Mesenchymal stem cell (in vitro differentiated cells and primary cell): ENCODE data around the gene BRK1.

ENCODE experiments used
- DNase-seq: peaks from one replicate; pipeline ENCODE4 v3.0.0-alpha.2; 2013
- H2AFZ ChIP-seq: one replicate; pipeline ENCODE4 v1.6.1; 2013; ENCODE audit warnings: low read depth, mild to moderate bottlenecking, control low read depth, inconsistent platforms, low read length, moderate library complexity
- H2AK5ac ChIP-seq: 2 replicates; pipeline ENCODE4 v1.6.1; 2013; ENCODE audit warnings: low read length, moderate library complexity, mild to moderate bottlenecking, inconsistent platforms; ENCODE audit not compliant: severe bottlenecking
- H2BK120ac ChIP-seq: one replicate; pipeline ENCODE4 v1.6.1; 2013; ENCODE audit warnings: low read depth, mild to moderate bottlenecking, inconsistent platforms, low read length, moderate library complexity
- H2BK12ac ChIP-seq, 2 experiments: one replicate each; pipeline ENCODE4 v1.6.1; 2013; ENCODE audit warnings: inconsistent platforms in 2 of 2, low read length in 2 of 2, mild to moderate bottlenecking in 2 of 2, moderate library complexity in 2 of 2, control low read depth in 1 of 2
- H2BK15ac ChIP-seq: one replicate; pipeline ENCODE4 v1.6.1; 2013; ENCODE audit warnings: mild to moderate bottlenecking, low read depth, inconsistent platforms; ENCODE audit not compliant: poor library complexity, severe bottlenecking
- H2BK5ac ChIP-seq: 2 replicates; pipeline ENCODE4 v1.6.1; 2013; ENCODE audit warnings: low read depth, mild to moderate bottlenecking, low read length, control low read depth, inconsistent platforms; ENCODE audit not compliant: poor library complexity, severe bottlenecking
- H3K14ac ChIP-seq, 2 experiments: one replicate each; pipeline ENCODE4 v1.6.1; 2013; ENCODE audit warnings: inconsistent platforms in 2 of 2, low read length in 2 of 2, control low read depth in 1 of 2, mild to moderate bottlenecking in 1 of 2, moderate library complexity in 1 of 2
- H3K18ac ChIP-seq, 2 experiments: one replicate each; pipeline ENCODE4 v1.6.1; 2013; ENCODE audit warnings: inconsistent platforms in 2 of 2, low read length in 2 of 2, control low read depth in 1 of 2, low read depth in 1 of 2, mild to moderate bottlenecking in 1 of 2
- H3K23ac ChIP-seq, 2 experiments: one replicate each; pipeline ENCODE4 v1.6.1; 2013; ENCODE audit warnings: inconsistent platforms in 2 of 2, low read length in 2 of 2, mild to moderate bottlenecking in 2 of 2, moderate library complexity in 2 of 2, control low read depth in 1 of 2
- H3K27ac ChIP-seq: 2 replicates; pipeline ENCODE4 v1.5.1; 2013; ENCODE audit warnings: mild to moderate bottlenecking, moderate library complexity, low read length, control low read depth, inconsistent platforms; ENCODE audit not compliant: poor library complexity, severe bottlenecking
- H3K27me3 ChIP-seq, 2 experiments: 2 replicates each; pipeline versions ENCODE4 v1.6.1 to v1.7.0; 2013; ENCODE audit warnings: low read length in 2 of 2, mild to moderate bottlenecking in 2 of 2, moderate library complexity in 2 of 2, control low read depth in 1 of 2, inconsistent platforms in 1 of 2; ENCODE audit not compliant: control insufficient read depth in 1 of 2, insufficient read depth in 1 of 2
- H3K36me3 ChIP-seq, 2 experiments: 2 replicates each; pipeline versions ENCODE4 v1.6.1 to v1.7.0; 2013; ENCODE audit warnings: low read length in 2 of 2, control low read depth in 1 of 2, inconsistent platforms in 1 of 2, low read depth in 1 of 2, mild to moderate bottlenecking in 1 of 2; ENCODE audit not compliant: insufficient read depth in 2 of 2, control insufficient read depth in 1 of 2
- H3K4ac ChIP-seq, 2 experiments: one replicate each; pipeline ENCODE4 v1.6.1; 2013; ENCODE audit warnings: inconsistent platforms in 2 of 2, low read length in 2 of 2, mild to moderate bottlenecking in 2 of 2, moderate library complexity in 2 of 2, control low read depth in 1 of 2, low read depth in 1 of 2
- H3K4me1 ChIP-seq: 2 replicates; pipeline ENCODE4 v1.6.1; 2013; ENCODE audit warnings: low read depth, low read length, control low read depth; ENCODE audit not compliant: control insufficient read depth, insufficient read depth
- H3K4me2 ChIP-seq: 2 replicates; pipeline ENCODE4 v1.6.1; 2013; ENCODE audit warnings: low read length, mild to moderate bottlenecking, inconsistent platforms; ENCODE audit not compliant: poor library complexity, severe bottlenecking
- H3K4me3 ChIP-seq, 2 experiments: 2 replicates each; pipeline versions ENCODE4 v1.5.1 to v1.7.0; 2013; ENCODE audit warnings: low read length in 2 of 2, mild to moderate bottlenecking in 2 of 2, control low read depth in 1 of 2, low read depth in 1 of 2; ENCODE audit not compliant: insufficient read depth in 1 of 2
- H3K79me1 ChIP-seq: replicated peaks from 2 replicates; pipeline ENCODE4 v1.6.1; 2013; ENCODE audit warnings: mild to moderate bottlenecking, control low read depth, low read length, inconsistent platforms; ENCODE audit not compliant: poor library complexity, severe bottlenecking
- H3K9ac ChIP-seq: 2 replicates; pipeline ENCODE4 v1.7.0; 2013; ENCODE audit warnings: mild to moderate bottlenecking, low read length, moderate library complexity
- H3K9me3 ChIP-seq: 2 replicates; pipeline ENCODE4 v1.7.0; 2013; ENCODE audit warnings: mild to moderate bottlenecking, low read length; ENCODE audit not compliant: control insufficient read depth
- H4K8ac ChIP-seq: one replicate; pipeline ENCODE4 v1.6.1; 2013; ENCODE audit warnings: inconsistent platforms, mild to moderate bottlenecking, low read length, moderate library complexity
- H4K91ac ChIP-seq: one replicate; pipeline ENCODE4 v1.6.1; 2013; ENCODE audit warnings: mild to moderate bottlenecking, low read length, inconsistent platforms
- WGBS: methylation state at CpG from one replicate; pipeline ENCODE4 v1.1.7; 2013; ENCODE audit warnings: mixed read lengths; 5-methylcytosine and 5-hydroxymethylcytosine counted together

The BRK1 gene

DNA sequence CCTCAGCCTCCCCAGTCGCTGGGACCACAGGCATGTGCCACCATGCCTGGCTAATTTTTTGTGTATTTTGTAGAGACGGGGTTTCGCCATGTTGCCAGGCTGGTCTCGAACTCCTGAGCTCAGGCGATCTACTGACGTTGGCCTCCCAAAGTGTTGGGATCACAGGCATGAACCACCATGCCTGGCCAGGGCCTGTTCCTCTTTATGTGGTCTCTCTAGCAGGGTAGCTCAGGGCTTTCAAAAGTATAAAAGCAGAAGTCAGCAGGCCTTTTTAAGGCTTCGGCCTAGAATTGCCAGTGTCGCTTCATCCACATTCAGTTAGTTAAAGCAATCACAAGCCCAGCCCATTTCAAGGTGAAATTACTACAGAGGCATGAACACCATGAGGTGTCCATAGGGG lies 33.8 kb downstream of the BRK1 start:
- Histone ChIP-seq H3K14ac (no peak overlapping the region), H3K4me2 (no peak overlapping the region), H3K4ac (no peak overlapping the region)

DNA sequence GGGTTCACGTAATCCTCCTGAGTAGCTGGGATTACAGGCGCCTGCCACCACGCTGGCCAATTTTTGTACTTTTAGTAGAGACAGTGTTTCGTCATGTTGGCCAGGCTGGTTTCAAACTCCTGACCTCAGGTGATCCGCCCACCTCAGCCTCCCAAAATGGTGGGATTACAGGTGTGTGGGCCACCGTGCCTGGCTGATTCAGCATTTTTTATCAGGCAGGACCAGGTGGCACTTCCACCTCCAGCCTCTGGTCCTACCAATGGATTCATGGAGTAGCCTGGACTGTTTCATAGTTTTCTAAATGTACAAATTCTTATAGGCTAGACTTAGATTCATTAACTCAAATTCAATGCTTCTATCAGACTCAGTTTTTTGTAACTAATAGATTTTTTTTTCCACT lies 35.5 kb downstream of the BRK1 start:
- H2BK5ac ChIP-seq: no peak overlapping the region
- no peak overlapping the region for H3K4ac ChIP-seq
- DNase-seq: no peak
- H2BK15ac ChIP-seq: no peak overlapping the region
- no peaks in the 10 kb centered on the region for H3K27me3 ChIP-seq
- H3K9ac ChIP-seq: no peak overlapping the region
- H3K9me3 ChIP-seq: no peaks in the 10 kb centered on the region
- H3K14ac ChIP-seq: no peak overlapping the region
- H3K4me1 ChIP-seq: no peaks in the 10 kb centered on the region
- H2BK120ac ChIP-seq: no peak overlapping the region
- 82% methylated on average over 6 of the region's 6 CpGs for WGBS
- H2AFZ ChIP-seq: no peak overlapping the region
- no peak overlapping the region for H4K8ac ChIP-seq
- H4K91ac ChIP-seq: no peak overlapping the region
- no peak overlapping the region for H3K4me3 ChIP-seq
- no peak overlapping the region for H3K23ac ChIP-seq
- peaks cover 42 to 69% of the 10 kb centered on the region in 2 experiments for H3K36me3 ChIP-seq
- H2BK12ac ChIP-seq: no peak overlapping the region
- no peak overlapping the region for H3K18ac ChIP-seq
- peaks cover 11% of the 10 kb centered on the region for H3K79me1 ChIP-seq
- H3K4me2 ChIP-seq: no peak overlapping the region
- H3K27ac ChIP-seq: no peak overlapping the region
- no peak overlapping the region for H2AK5ac ChIP-seq

More for the DNA sequence above, 33.8 kb downstream of the BRK1 start:
- 98% methylated on average over 8 of the region's 8 CpGs for WGBS
- no peak overlapping the region for H2BK12ac ChIP-seq
- H3K4me3 ChIP-seq: no peak overlapping the region
- no peak overlapping the region for H4K91ac ChIP-seq
- no peak overlapping the region for H4K8ac ChIP-seq
- no peak overlapping the region for H3K9ac ChIP-seq
- no peak overlapping the region for H2BK5ac ChIP-seq
- H3K9me3 ChIP-seq: no peaks in the 10 kb centered on the region
- no peaks in the 10 kb centered on the region for H3K27me3 ChIP-seq
- H2AK5ac ChIP-seq: no peak overlapping the region
- no peak overlapping the region for H2BK120ac ChIP-seq
- H3K36me3 ChIP-seq: peaks cover 34 to 66% of the 10 kb centered on the region in 2 experiments
- no peak overlapping the region for H3K23ac ChIP-seq
- H3K18ac ChIP-seq: no peak overlapping the region
- H3K79me1 ChIP-seq: peaks cover 11% of the 10 kb centered on the region
- H2AFZ ChIP-seq: no peak overlapping the region
- DNase-seq: no peak
- H3K4me1 ChIP-seq: peaks cover 2% of the 10 kb centered on the region
- no peak overlapping the region for H3K27ac ChIP-seq
- no peak overlapping the region for H2BK15ac ChIP-seq

DNA sequence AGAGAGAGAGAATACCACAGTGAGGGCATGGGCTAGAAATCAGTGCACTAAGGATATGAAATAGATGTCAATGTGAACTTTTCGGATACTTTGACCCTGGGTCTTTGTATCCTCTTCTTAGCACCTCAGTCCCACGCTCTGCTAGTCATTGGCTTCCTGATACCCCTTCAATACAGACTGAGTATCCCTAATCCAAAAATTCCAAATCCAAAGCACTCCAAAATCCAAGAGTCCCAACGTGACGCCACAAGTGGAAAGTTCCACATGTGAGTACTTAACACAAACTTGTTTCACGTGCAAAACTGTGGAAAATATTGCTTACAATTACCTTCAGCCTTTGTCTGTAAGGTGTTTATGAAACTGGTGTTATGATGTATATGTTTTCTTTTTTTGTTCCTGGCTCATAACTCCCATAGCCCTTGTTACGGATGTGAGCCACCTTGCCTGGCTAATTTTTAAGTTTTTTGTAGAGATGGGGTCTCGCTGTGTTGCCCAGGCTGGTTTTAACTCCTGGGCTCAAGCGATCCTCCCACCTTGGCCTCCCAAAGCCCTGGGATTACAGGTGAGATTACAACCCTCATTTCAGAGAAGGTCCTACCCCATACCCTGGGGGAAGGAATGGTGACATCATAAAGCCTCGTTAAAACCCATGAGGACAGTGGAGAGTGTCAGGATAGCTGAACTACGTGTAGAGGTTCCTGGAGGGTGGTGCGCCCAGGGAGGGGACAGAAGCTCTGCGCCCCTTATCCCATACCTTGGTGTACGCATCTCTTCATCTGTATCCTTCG lies 39.1 kb downstream of the BRK1 start:
- Histone ChIP-seq H3K4me1 (no peaks in the 10 kb centered on the region), H4K91ac (no peak overlapping the region), H4K8ac (no peak overlapping the region), H3K18ac (no peak overlapping the region), H3K14ac (no peak overlapping the region), H2BK12ac (no peak overlapping the region), H2BK15ac (no peak overlapping the region), H3K4me3 (no peak overlapping the region), H3K27me3 (no peaks in the 10 kb centered on the region), H2BK120ac (no peak overlapping the region), H3K9me3 (no peaks in the 10 kb centered on the region), H3K4me2 (no peak overlapping the region), H2BK5ac (no peak overlapping the region), H2AK5ac (no peak overlapping the region), H3K23ac (no peak overlapping the region), H3K4ac (no peak overlapping the region), H3K9ac (no peak overlapping the region), H3K27ac (no peak overlapping the region), H2AFZ (no peak overlapping the region), H3K36me3 (peaks cover 31 to 48% of the 10 kb centered on the region in 2 experiments), H3K79me1 (peaks cover 5% of the 10 kb centered on the region)
- no peak for DNase-seq
- WGBS: 96% methylated on average over 10 of the region's 14 CpGs

DNA sequence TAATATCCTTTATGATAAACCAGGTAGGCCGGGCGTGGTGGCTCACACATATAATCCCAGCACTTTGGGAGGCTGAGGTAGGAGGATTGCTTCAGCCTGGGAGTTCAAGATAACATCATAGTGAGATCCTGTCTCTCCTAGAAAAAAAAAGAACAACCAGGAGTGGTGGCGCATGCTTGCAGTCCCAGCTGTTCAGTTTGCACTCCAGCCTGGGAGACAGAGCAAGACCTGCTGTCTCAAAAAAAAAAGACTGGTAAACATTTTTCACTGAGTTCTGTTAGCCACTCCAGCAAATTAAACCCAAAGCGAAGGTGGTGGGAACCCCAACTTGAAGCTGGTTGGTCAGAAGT lies 39.6 kb downstream of the BRK1 start:
- DNase-seq: no peak
- Histone ChIP-seq H2AFZ (no peak overlapping the region), H3K27ac (no peak overlapping the region), H3K4me3 (no peak overlapping the region), H3K14ac (no peak overlapping the region), H3K79me1 (peaks cover 5% of the 10 kb centered on the region), H3K36me3 (peaks cover 28 to 42% of the 10 kb centered on the region in 2 experiments), H3K27me3 (no peaks in the 10 kb centered on the region), H3K9ac (no peak overlapping the region), H3K9me3 (no peaks in the 10 kb centered on the region), H3K18ac (no peak overlapping the region), H4K8ac (no peak overlapping the region), H2BK5ac (no peak overlapping the region), H3K23ac (no peak overlapping the region), H2BK12ac (no peak overlapping the region), H3K4me2 (no peak overlapping the region), H2AK5ac (no peak overlapping the region), H4K91ac (no peak overlapping the region), H3K4ac (no peak overlapping the region), H3K4me1 (no peaks in the 10 kb centered on the region), H2BK120ac (no peak overlapping the region), H2BK15ac (no peak overlapping the region)
- WGBS: 93% methylated on average over 4 of the region's 4 CpGs
